Gastrocnemius medialis (tissue), 4 donors: Measurements from ENCODE around the gene TRIM71.

ENCODE experiments used
- CTCF ChIP-seq, 5 experiments: fragments of 450-650 bp in 3 of 5; fragments of 200-600 bp in 2 of 5; sonication (generic) in 2 of 5; IDR thresholded peaks in 4 of 5; conservative IDR thresholded peaks in 1 of 5; 1 replicate in 4 of 5; 2 replicates in 1 of 5; pipeline ENCODE4 v1.5.1; 2016 to 2019; ENCODE audit warnings: antibody characterized with exemption in 5 of 5, mild to moderate bottlenecking in 3 of 5, moderate library complexity in 3 of 5
- POLR2A ChIP-seq, 2 donors: fragments of 450-650 bp; IDR thresholded peaks; one replicate each; pipeline ENCODE4 v1.6.1; 2017; ENCODE audit warnings: antibody characterized with exemption in 2 of 2, mild to moderate bottlenecking in 2 of 2, moderate library complexity in 2 of 2

DNA sequence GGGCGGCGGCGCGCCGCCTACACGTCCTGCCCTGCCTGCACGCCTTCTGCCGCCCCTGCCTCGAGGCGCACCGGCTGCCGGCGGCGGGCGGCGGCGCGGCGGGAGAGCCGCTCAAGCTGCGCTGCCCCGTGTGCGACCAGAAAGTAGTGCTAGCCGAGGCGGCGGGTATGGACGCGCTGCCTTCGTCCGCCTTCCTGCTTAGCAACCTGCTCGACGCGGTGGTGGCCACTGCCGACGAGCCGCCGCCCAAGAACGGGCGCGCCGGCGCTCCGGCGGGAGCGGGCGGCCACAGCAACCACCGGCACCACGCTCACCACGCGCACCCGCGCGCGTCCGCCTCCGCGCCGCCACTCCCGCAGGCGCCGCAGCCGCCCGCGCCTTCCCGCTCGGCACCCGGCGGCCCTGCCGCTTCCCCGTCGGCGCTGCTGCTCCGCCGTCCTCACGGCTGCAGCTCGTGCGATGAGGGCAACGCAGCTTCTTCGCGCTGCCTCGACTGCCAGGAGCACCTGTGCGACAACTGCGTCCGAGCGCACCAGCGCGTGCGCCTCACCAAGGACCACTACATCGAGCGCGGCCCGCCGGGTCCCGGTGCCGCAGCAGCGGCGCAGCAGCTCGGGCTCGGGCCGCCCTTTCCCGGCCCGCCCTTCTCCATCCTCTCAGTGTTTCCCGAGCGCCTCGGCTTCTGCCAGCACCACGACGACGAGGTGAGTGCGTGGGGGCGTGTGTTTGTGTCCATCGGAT, 602 bp downstream of the TRIM71 start:
- no peak for TF ChIP-seq CTCF (IDR thresholded peaks at IDR 0.05 in 4 of 5, conservative IDR thresholded peaks at IDR 0.05 in 1 of 5)
- TF ChIP-seq POLR2A (IDR thresholded peaks at IDR 0.05): no peak
